ENCODE data around the gene RBL1. TPM values are rescaled to one million over a fixed set of nuclear protein-coding genes. Genes with fewer than 3 reads are reported as not detected.

The RBL1 gene
- total and polyA plus RNA-seq, 2 of the 4 experiments (the other 2 are of a cell fraction), result 3.3 to 7.5 TPM

GRCh38 chr20:36969051-36969450 is 126.7 kb downstream of the RBL1 start:
- 93% methylated on average over 3 of the region's 4 CpGs; no CpG with 5 or more reads in 1 of the 2 experiments for WGBS, 2 experiments (ENCODE audit: extremely low coverage in 2 of 2, insufficient read length in 1 of 2)
- in situ Hi-C loops (cut with MboI; ENCODE audit: low sequenced_read_pairs), result no loop called here

More at GRCh38 chr20:36969051-36969450, 126.7 kb downstream of the RBL1 start:
- H2AK5ac ChIP-seq (ENCODE audit: low read depth, low read length), result no peak overlapping the region
- H4K8ac ChIP-seq (ENCODE audit: low read depth in 2 of 2, low read length in 2 of 2), result no peak overlapping the region
- no peak overlapping the region for H2AFZ ChIP-seq (replicated peaks; ENCODE audit: low read length, poor library complexity)
- H3K36me3 ChIP-seq (ENCODE audit: control insufficient read depth, insufficient read depth, low read length), result no peaks in the 10 kb centered on the region
- intact Hi-C loops (cut with micrococcal nuclease) (no loop called here), dilution Hi-C loops (cut with HindIII; ENCODE audit: low sequenced_read_pairs, unreplicated experiment) (no loop called here)
- no peak overlapping the region for H3K27ac ChIP-seq (ENCODE audit: insufficient read depth, low read length)
- ChIA-PET CTCF (no interaction called here), POLR2A (ENCODE audit: unreplicated experiment) (no interaction called here)
- H2BK120ac ChIP-seq (ENCODE audit: low read depth, low read length), result no peak overlapping the region
- H3K9me1 ChIP-seq (ENCODE audit: insufficient read depth, low read length), result no peaks in the 10 kb centered on the region
- no peak for TF ChIP-seq RFX5 (IDR thresholded peaks at IDR 0.05; ENCODE audit: low read depth, low read length)
- TF ChIP-seq MXI1 (IDR thresholded peaks at IDR 0.05; ENCODE audit: borderline replicate concordance, low read depth, low read length), result no peak
- TF ChIP-seq MAFK (IDR thresholded peaks at IDR 0.05; ENCODE audit: low read depth, low read length), result no peak
- no peak for TF ChIP-seq RCOR1 (IDR thresholded peaks at IDR 0.05; ENCODE audit: insufficient replicate concordance, low read length)
- no peak for TF ChIP-seq NFE2L2 (IDR thresholded peaks at IDR 0.05; ENCODE audit: low read depth, low read length)
- TF ChIP-seq RAD21 (IDR thresholded peaks at IDR 0.05; ENCODE audit: low read length), result no peak
- no peak for TF ChIP-seq USF2 (IDR thresholded peaks at IDR 0.05; ENCODE audit: low read depth, low read length)
- TF ChIP-seq BHLHE40 (IDR thresholded peaks at IDR 0.05; ENCODE audit: low read depth, low read length), result no peak
- no peak for TF ChIP-seq POLR2A (IDR thresholded peaks at IDR 0.05; ENCODE audit: low read depth, low read length)
- no peak for TF ChIP-seq ELK1 (IDR thresholded peaks at IDR 0.05; ENCODE audit: borderline replicate concordance, low read depth, low read length)
- TF ChIP-seq CEBPB (IDR thresholded peaks at IDR 0.05; ENCODE audit: low read depth, low read length), result no peak
- no peak for TF ChIP-seq SMC3 (IDR thresholded peaks at IDR 0.05; ENCODE audit: low read depth, low read length)
- TF ChIP-seq MAZ (IDR thresholded peaks at IDR 0.05; ENCODE audit: borderline replicate concordance, low read depth, low read length), result no peak
- no peak for TF ChIP-seq FOS (IDR thresholded peaks at IDR 0.05; ENCODE audit: low read depth, low read length)
- no peak overlapping the region for H4K91ac ChIP-seq (ENCODE audit: insufficient read depth, low read depth, low read length)
- DNase-seq (no peak), ATAC-seq (ENCODE audit: low read depth) (no peak)
- no peak overlapping the region for H2BK20ac ChIP-seq (ENCODE audit: low read depth, low read length)
- no peaks in the 10 kb centered on the region for H4K20me1 ChIP-seq (ENCODE audit: insufficient read depth, low read length)
- H3K4ac ChIP-seq (ENCODE audit: low read depth, low read length), result no peak overlapping the region
- no peaks in the 10 kb centered on the region for H3K4me1 ChIP-seq (ENCODE audit: control insufficient read depth, insufficient read depth, low read length)
- H3K56ac ChIP-seq (ENCODE audit: extremely low read depth, insufficient read depth, low read length), result no peak overlapping the region
- H3K4me3 ChIP-seq (ENCODE audit: insufficient read depth, low read depth, low read length), result no peak overlapping the region
- no peak overlapping the region for H3K14ac ChIP-seq (replicated peaks; ENCODE audit: low read depth, low read length)
- no peak overlapping the region for H4K5ac ChIP-seq (ENCODE audit: low read depth, low read length)
- no peak overlapping the region for H3K9ac ChIP-seq (ENCODE audit: low read depth, low read length)
- H3K9me3 ChIP-seq (ENCODE audit: control insufficient read depth, insufficient read depth, low read length), result no peaks in the 10 kb centered on the region
- no TSS peak for BruUV-seq (replicated peaks)
- H2AK9ac ChIP-seq (replicated peaks; ENCODE audit: low read depth, low read length, poor library complexity), result no peak overlapping the region
- H3K23ac ChIP-seq (ENCODE audit: low read depth, low read length), result no peak overlapping the region
- H3K18ac ChIP-seq (ENCODE audit: low read depth, low read length), result no peak overlapping the region
- no peaks in the 10 kb centered on the region for H3K79me1 ChIP-seq (ENCODE audit: low read depth in 1 of 2, low read length in 2 of 2)
- no peak overlapping the region for H2BK15ac ChIP-seq (ENCODE audit: low read depth, low read length)
- H2BK5ac ChIP-seq (ENCODE audit: low read depth, low read length, poor library complexity, severe bottlenecking), result no peak overlapping the region
- no peak overlapping the region for H3K4me2 ChIP-seq (ENCODE audit: low read depth, low read length)
- H3K27me3 ChIP-seq (ENCODE audit: control insufficient read depth, insufficient read depth, low read length), result no peaks in the 10 kb centered on the region

Measured in IMR-90 (cell line).